ENCODE measurements around the gene ZNF44.
A peak's percentile ranks its signal among the peaks of the same experiment; 100 is the strongest.
"Not testable (repeated sequence)": the region's sequence is repeated elsewhere in the genome, so short reads cannot be mapped to it uniquely, and the experiment has no call there.

The ZNF44 gene

GRCh38 chr19:12294249-12295158, at the start of gene ZNF44:
TSS of gene ZNF44 (minus strand) at chr19:12294883. CDS start at chr19:12294694, 189 bp downstream.
- DNase-seq: peak; percentile 98

GRCh38 chr19:12333162-12334159, 38.8 kb upstream of the ZNF44 start, which contains the start of gene ZNF563:
TSS of gene ZNF563 (minus strand) at chr19:12333633. CDS start at chr19:12333482, 151 bp downstream.
- DNase-seq: peak; percentile 95

GRCh38 chr19:12331211-12331941, 36.7 kb upstream of the ZNF44 start:
- no peak for DNase-seq

- no peak for DNase-seq
Observed at GRCh38 chr19:12330340-12330739, 35.7 kb upstream of the ZNF44 start.

- no peak for DNase-seq
Observed at GRCh38 chr19:12325690-12326089, 31.0 kb upstream of the ZNF44 start.

- no peak for DNase-seq
Observed at GRCh38 chr19:12318782-12319413, 24.2 kb upstream of the ZNF44 start.

- DNase-seq: no peak
Observed at GRCh38 chr19:12314553-12314952, 19.9 kb upstream of the ZNF44 start.

- not testable (repeated sequence) for DNase-seq
Observed at GRCh38 chr19:12308891-12309290, 14.2 kb upstream of the ZNF44 start.

GRCh38 chr19:12295191-12295590, 508 bp upstream of the ZNF44 start:
- no peak for DNase-seq

- DNase-seq: peak; percentile 32
Observed at GRCh38 chr19:12293777-12294248, 870 bp downstream of the ZNF44 start.

GRCh38 chr19:12289790-12290065, 5.0 kb downstream of the ZNF44 start:
- no peak for DNase-seq

- no peak for DNase-seq
Observed at GRCh38 chr19:12287958-12288500, 6.7 kb downstream of the ZNF44 start.

GRCh38 chr19:12284631-12285030, 10.1 kb downstream of the ZNF44 start:
- no peak for DNase-seq

GRCh38 chr19:12284226-12284625, 10.5 kb downstream of the ZNF44 start:
- DNase-seq: no peak

- no peak for DNase-seq
Observed at GRCh38 chr19:12278713-12279112, 16.0 kb downstream of the ZNF44 start.

- DNase-seq: no peak
Observed at GRCh38 chr19:12272980-12273901, 21.4 kb downstream of the ZNF44 start.

- no peak for DNase-seq
Observed at GRCh38 chr19:12272386-12272785, 22.3 kb downstream of the ZNF44 start.

- DNase-seq: no peak
Observed at GRCh38 chr19:12270854-12271253, 23.8 kb downstream of the ZNF44 start.

- no peak for DNase-seq
Observed at GRCh38 chr19:12265921-12266704, 28.6 kb downstream of the ZNF44 start.

GRCh38 chr19:12261554-12261953, 33.1 kb downstream of the ZNF44 start:
- no peak for DNase-seq
